PC-3 (cell line): ENCODE results near the gene UPK1B. TPM values are rescaled to one million over a fixed set of nuclear protein-coding genes. Genes with fewer than 3 reads are reported as not detected.

Source experiments
- ATAC-seq: fragments of 200-7000 bp; cut with Tn5 transposase; 2 replicates; pipeline ENCODE4 v1.9.1; 2020; ENCODE audit warnings: mild to moderate bottlenecking, moderate library complexity
- BruUV-seq: library from RNA; stranded (reverse); fragments of 400-500 nt; replicated peaks from 2 replicates; lab custom pipeline; 2021; lab: Mats Ljungman, UMichigan
- CTCF ChIA-PET: fragments of 300-600 bp; sonication (Branson Sonifier 250); formaldehyde crosslinking; loops from one replicate; lab custom pipeline; 2022; ENCODE audit warnings: antibody characterized with exemption; lab: Charles Lee
- POLR2A ChIA-PET: fragments of 300-600 bp; sonication (Branson Sonifier 250); formaldehyde crosslinking; loops from one replicate; lab custom pipeline; 2022; ENCODE audit warnings: antibody characterized with exemption; ENCODE audit not compliant: unreplicated experiment; lab: Charles Lee
- DNase-seq: peaks from one replicate; pipeline ENCODE4 v3.0.0-alpha.2; 2015
- H2AFZ ChIP-seq: fragments of 300-600 bp; sonication (generic); 2 replicates; pipeline ENCODE4 v1.6.0; 2016; ENCODE audit warnings: antibody characterized with exemption, low read length
- H3F3A ChIP-seq: fragments of 300-600 bp; sonication (generic); one replicate; pipeline ENCODE4 v1.6.0; 2017; ENCODE audit warnings: antibody characterized with exemption, low read length, control low read depth, mild to moderate bottlenecking; ENCODE audit not compliant: unreplicated experiment
- H3K27ac ChIP-seq: fragments of 300-600 bp; sonication (generic); 2 replicates; pipeline ENCODE4 v1.5.1; 2016; ENCODE audit warnings: mild to moderate bottlenecking, low read length
- H3K27me3 ChIP-seq: fragments of 300-600 bp; sonication (generic); 2 replicates; pipeline ENCODE4 v1.6.1; 2016; ENCODE audit warnings: low read length, mixed read lengths
- H3K36me3 ChIP-seq: fragments of 300-600 bp; sonication (generic); 2 replicates; pipeline ENCODE4 v1.6.1; 2016; ENCODE audit warnings: low read depth, mixed run types, low read length, mixed read lengths
- H3K4me1 ChIP-seq: fragments of 300-600 bp; sonication (generic); 2 replicates; pipeline ENCODE4 v1.5.1; 2016; ENCODE audit warnings: low read length; ENCODE audit not compliant: insufficient read depth
- H3K4me2 ChIP-seq: fragments of 300-600 bp; sonication (generic); 2 replicates; pipeline ENCODE4 v1.6.0; 2016; ENCODE audit warnings: low read length
- H3K4me3 ChIP-seq: fragments of 300-600 bp; sonication (generic); 2 replicates; pipeline ENCODE4 v1.5.1; 2016; ENCODE audit warnings: mild to moderate bottlenecking, low read length, mixed read lengths
- H3K79me2 ChIP-seq: fragments of 300-600 bp; sonication (generic); 2 replicates; pipeline ENCODE4 v1.6.1; 2017; ENCODE audit warnings: low read length, mixed read lengths
- H3K9ac ChIP-seq: fragments of 300-600 bp; sonication (generic); 2 replicates; pipeline ENCODE4 v1.6.0; 2016; ENCODE audit warnings: mild to moderate bottlenecking, low read length
- H3K9me2 ChIP-seq: fragments of 300-600 bp; sonication (generic); replicated peaks from 2 replicates; pipeline ENCODE4 v1.6.1; 2016; ENCODE audit warnings: mixed run types, low read length, mixed read lengths
- H3K9me3 ChIP-seq: fragments of 300-600 bp; sonication (generic); 2 replicates; pipeline ENCODE4 v1.6.1; 2016; ENCODE audit warnings: low read length, mixed read lengths
- H4K20me1 ChIP-seq: fragments of 300-600 bp; sonication (generic); 2 replicates; pipeline ENCODE4 v1.6.1; 2016; ENCODE audit warnings: low read length, mixed read lengths
- EZH2 ChIP-seq: fragments of 300-600 bp; sonication (generic); IDR thresholded peaks from one replicate; pipeline ENCODE4 v1.6.1; 2017; ENCODE audit warnings: antibody characterized with exemption, mild to moderate bottlenecking, low read length; ENCODE audit not compliant: unreplicated experiment
- EZH2phosphoT487 ChIP-seq: fragments of 300-600 bp; sonication (generic); IDR thresholded peaks from 2 replicates; pipeline ENCODE4 v1.6.1; 2018; ENCODE audit warnings: mild to moderate bottlenecking, antibody characterized with exemption, low read length, borderline replicate concordance
- intact Hi-C: fragments of 100-400 bp; cut with micrococcal nuclease; formaldehyde crosslinking; loops from 2 replicates; pipeline ENCODE4 v1.9.0; 2023
- total RNA-seq: library from RNA; depleted of rRNA; stranded (reverse); fragments of >200 nt; gene quantifications from 2 replicates; pipeline ENCODE4 v1.2.3, GENCODE V29; 2014
- TF ChIP-seq, protein P1 (sequence below): fragments of 300-600 bp; sonication (generic); conservative IDR thresholded peaks from 2 replicates; pipeline ENCODE4 v1.5.1; 2017; ENCODE audit warnings: antibody characterized with exemption, low read depth, mild to moderate bottlenecking, low read length

UPK1B gene
- total RNA-seq, 1 experiment from 2014 or later = 0.04 TPM

DNA sequence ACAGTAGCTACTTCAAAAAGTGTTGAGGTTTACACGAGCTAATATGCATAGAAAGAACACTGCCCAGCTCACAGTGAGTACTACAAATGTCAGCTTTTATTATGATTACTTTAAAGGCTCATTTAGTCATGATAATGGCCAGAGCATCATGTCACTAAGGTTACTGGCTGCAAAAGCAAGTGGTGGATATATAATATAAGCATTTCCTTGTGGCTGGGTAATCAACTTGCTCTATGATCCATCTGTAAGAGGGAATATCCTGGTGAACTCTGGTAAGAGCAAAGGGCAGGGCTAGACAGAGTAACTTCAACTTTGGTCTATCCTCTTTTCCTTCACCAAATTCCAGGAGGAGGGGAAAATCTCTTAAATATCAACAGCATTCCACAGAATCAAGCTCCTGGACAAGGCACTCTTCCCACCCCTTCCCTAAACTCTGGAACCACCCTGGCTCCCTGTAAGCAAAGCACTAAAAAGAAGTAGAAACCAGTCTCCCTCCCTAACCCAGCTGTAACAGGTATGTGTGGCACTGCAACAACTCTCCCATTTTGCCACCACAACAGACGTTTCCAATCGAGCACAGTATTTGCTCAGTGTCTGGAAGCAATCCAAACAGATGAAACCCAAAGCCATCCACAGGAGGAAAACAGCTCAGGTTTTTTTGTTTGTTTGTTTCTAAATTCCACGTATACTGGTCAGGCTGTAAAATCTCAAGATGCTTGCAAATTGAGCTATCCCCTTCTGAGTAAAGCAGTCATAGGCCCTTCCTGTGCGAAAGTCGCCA is 53.9 kb downstream of the UPK1B start:
- CTCF ChIA-PET = interaction anchor here (1.7 kb wide), 1 partner anchor 14 kb away, joined by 8 read pairs; no protein-coding TSS in a partner anchor
- H3F3A ChIP-seq = no peaks in the 10 kb centered on the region
- no peaks in the 10 kb centered on the region for H3K9me2 ChIP-seq
- intact Hi-C loops = no loop called here
- no peaks in the 10 kb centered on the region for H4K20me1 ChIP-seq
- H3K9me3 ChIP-seq = no peaks in the 10 kb centered on the region
- DNase-seq = peak; percentile 59
- H3K4me3 ChIP-seq = no peak overlapping the region
- no peak overlapping the region for H3K9ac ChIP-seq
- H3K4me1 ChIP-seq = peaks cover 20% of the 10 kb centered on the region
- peaks cover 7% of the 10 kb centered on the region; the same call in 1 of the 2 replicates for H3K79me2 ChIP-seq
- no peaks in the 10 kb centered on the region for H3K27me3 ChIP-seq
- peak; percentile 44 for ATAC-seq
- TF ChIP-seq EZH2 (no peak), EZH2phosphoT487 (no peak)
- TF ChIP-seq, protein P1, sequence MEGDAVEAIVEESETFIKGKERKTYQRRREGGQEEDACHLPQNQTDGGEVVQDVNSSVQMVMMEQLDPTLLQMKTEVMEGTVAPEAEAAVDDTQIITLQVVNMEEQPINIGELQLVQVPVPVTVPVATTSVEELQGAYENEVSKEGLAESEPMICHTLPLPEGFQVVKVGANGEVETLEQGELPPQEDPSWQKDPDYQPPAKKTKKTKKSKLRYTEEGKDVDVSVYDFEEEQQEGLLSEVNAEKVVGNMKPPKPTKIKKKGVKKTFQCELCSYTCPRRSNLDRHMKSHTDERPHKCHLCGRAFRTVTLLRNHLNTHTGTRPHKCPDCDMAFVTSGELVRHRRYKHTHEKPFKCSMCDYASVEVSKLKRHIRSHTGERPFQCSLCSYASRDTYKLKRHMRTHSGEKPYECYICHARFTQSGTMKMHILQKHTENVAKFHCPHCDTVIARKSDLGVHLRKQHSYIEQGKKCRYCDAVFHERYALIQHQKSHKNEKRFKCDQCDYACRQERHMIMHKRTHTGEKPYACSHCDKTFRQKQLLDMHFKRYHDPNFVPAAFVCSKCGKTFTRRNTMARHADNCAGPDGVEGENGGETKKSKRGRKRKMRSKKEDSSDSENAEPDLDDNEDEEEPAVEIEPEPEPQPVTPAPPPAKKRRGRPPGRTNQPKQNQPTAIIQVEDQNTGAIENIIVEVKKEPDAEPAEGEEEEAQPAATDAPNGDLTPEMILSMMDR = no peak
- no peak overlapping the region for H2AFZ ChIP-seq
- peak overlapping the region; percentile 67 for H3K27ac ChIP-seq
- peaks cover 70% of the 10 kb centered on the region for H3K36me3 ChIP-seq
- POLR2A ChIA-PET = interaction anchor here (0.8 kb wide), 1 partner anchor 14 kb away, joined by 4 read pairs; the partner anchor contains the start of gene B4GALT4
- H3K4me2 ChIP-seq = no peak overlapping the region
- no TSS peak for BruUV-seq

DNA sequence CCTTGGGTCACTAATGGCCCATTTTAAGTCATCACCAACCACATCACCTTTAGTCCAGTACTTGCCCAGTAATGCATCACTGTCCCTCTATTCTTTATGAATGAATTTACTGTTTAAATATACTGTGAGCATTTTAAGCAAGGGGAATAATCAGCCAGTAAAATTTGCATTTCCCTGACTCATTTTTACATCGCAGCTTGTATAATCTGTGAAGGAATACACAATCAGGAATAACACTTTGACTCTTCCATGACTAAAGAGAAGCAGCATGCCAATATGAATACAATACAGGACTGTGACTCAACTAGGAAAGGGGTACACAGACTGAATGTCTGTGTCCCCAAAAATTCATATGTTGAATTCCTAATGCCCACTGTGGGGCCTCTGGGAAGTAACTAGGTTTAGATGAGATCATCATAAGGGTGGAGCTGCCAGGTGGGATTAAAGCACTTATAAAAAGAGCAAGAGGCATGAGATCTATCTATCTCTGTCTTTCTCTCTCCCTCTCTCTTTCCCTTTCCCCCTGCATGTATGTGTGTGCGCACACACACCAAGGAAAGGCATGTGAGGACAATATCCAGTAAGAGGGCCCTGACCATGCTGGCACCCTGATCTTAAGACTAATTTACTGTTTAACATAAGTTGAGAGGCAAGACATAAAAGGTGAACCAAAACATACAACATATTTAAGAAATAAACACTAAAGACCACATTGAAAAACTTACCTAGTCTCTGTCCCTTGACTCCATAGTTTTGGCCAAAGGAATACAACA is 55.2 kb downstream of the UPK1B start:
- ATAC-seq = peak; percentile 81
- ChIA-PET POLR2A (no interaction called here), CTCF (interaction anchor here (0.6 kb wide), 1 partner anchor 12 kb away, joined by 3 read pairs; the partner anchor contains the start of gene B4GALT4)
- no peaks in the 10 kb centered on the region for H3K9me3 ChIP-seq
- peak overlapping the region; percentile 67 for H3K27ac ChIP-seq
- peak; percentile 35 for DNase-seq
- peaks cover 7% of the 10 kb centered on the region; the same call in 1 of the 2 replicates for H3K79me2 ChIP-seq
- H3K4me3 ChIP-seq = no peak overlapping the region
- no peak overlapping the region for H3K4me2 ChIP-seq
- no peak overlapping the region for H2AFZ ChIP-seq
- intact Hi-C loops = no loop called here
- no peaks in the 10 kb centered on the region for H3K27me3 ChIP-seq
- TF ChIP-seq EZH2phosphoT487 = no peak
- TF ChIP-seq, protein P1 = no peak
- TF ChIP-seq EZH2 = no peak
- H3K36me3 ChIP-seq = peaks cover 65% of the 10 kb centered on the region
- no peaks in the 10 kb centered on the region for H4K20me1 ChIP-seq
- H3K9ac ChIP-seq = no peak overlapping the region
- no peaks in the 10 kb centered on the region for H3F3A ChIP-seq
- H3K9me2 ChIP-seq = no peaks in the 10 kb centered on the region
- peaks cover 20% of the 10 kb centered on the region for H3K4me1 ChIP-seq
- BruUV-seq = TSS peak; percentile 26
